HepG2 (cell line): ENCODE data around the gene CDCP2. TPM values are rescaled to one million over a fixed set of nuclear protein-coding genes. Genes with fewer than 3 reads are reported as not detected.

Experiments used
- ATAC-seq: fragments of 200-7000 bp; cut with Tn5 transposase; 3 replicates; pipeline ENCODE4 v1.9.1; 2020; ENCODE audit warnings: mild to moderate bottlenecking, moderate library complexity
- BruUV-seq: library from RNA; stranded (reverse); fragments of 400-500 nt; replicated peaks from 2 replicates; lab custom pipeline; 2021; lab: Mats Ljungman, UMichigan
- CTCF ChIA-PET: fragments of 300-600 bp; formaldehyde crosslinking; extraction: SDS; loops from one replicate; lab custom pipeline; 2021; ENCODE audit warnings: low total read pairs, inconsistent platforms, low intra/inter-chr PET ratio; lab: Yijun Ruan, JAX
- POLR2A ChIA-PET: fragments of 350-600 bp; sonication (Branson Sonifier 250); formaldehyde crosslinking; loops from one replicate; lab custom pipeline; 2020; ENCODE audit warnings: antibody characterized with exemption, inconsistent platforms; lab: Yijun Ruan, JAX
- DNase-seq: peaks from one replicate; pipeline ENCODE4 v3.0.0-alpha.2; 2015; ENCODE audit warnings: low spot score
- FAIRE-seq: peaks from 3 replicates; lab custom pipeline; 2011; peaks lifted over from hg19 to GRCh38; lab: Jason Lieb, UNC
- H2AFZ ChIP-seq: one replicate; pipeline ENCODE4 v1.6.1; 2011; ENCODE audit warnings: low read length, inconsistent platforms
- H3K27ac ChIP-seq: fragments of 300-600 bp; 3 replicates; pipeline ENCODE4 v1.8.0; 2011; ENCODE audit warnings: mixed run types, mild to moderate bottlenecking, mixed read lengths, low read length, inconsistent platforms; ENCODE audit not compliant: insufficient read depth; ENCODE audit errors: extremely low read length
- H3K27me3 ChIP-seq, 2 experiments: fragments of 200-600 bp in 1 of 2; 2 replicates in 1 of 2; 3 replicates in 1 of 2; pipeline versions ENCODE4 v1.6.0 to v1.8.0; 2011; ENCODE audit warnings: low read length in 2 of 2, mild to moderate bottlenecking in 2 of 2, moderate library complexity in 2 of 2, inconsistent platforms in 1 of 2; ENCODE audit not compliant: insufficient read depth in 2 of 2, control insufficient read depth in 1 of 2
- H3K36me3 ChIP-seq, 2 experiments: fragments of 200-600 bp in 1 of 2; replicated peaks in 1 of 2; 2 replicates in 1 of 2; 3 replicates in 1 of 2; pipeline versions ENCODE4 v1.5.1 to v1.8.0; 2011; ENCODE audit warnings: low read length in 2 of 2, inconsistent platforms in 1 of 2; ENCODE audit not compliant: insufficient read depth in 2 of 2, control insufficient read depth in 1 of 2
- H3K4me1 ChIP-seq: 2 replicates; pipeline ENCODE4 v1.5.1; 2012; ENCODE audit warnings: low read length, inconsistent platforms; ENCODE audit not compliant: insufficient read depth
- H3K4me2 ChIP-seq: 2 replicates; pipeline ENCODE4 v1.6.0; 2011; ENCODE audit warnings: low read depth, low read length, inconsistent platforms
- H3K4me3 ChIP-seq, 3 experiments: fragments of 200-600 bp in 1 of 3; sonication (generic), shearing (Covaris generic) in 1 of 3; replicated peaks in 1 of 3; 2 replicates each; pipeline ENCODE4 v1.5.1; 2011 to 2016; ENCODE audit warnings: low read length in 3 of 3, inconsistent platforms in 2 of 3, low read depth in 2 of 3, mild to moderate bottlenecking in 2 of 3, control low read depth in 1 of 3, mixed read lengths in 1 of 3; ENCODE audit not compliant: insufficient read depth in 1 of 3
- H3K79me2 ChIP-seq: one replicate; pipeline ENCODE4 v1.6.1; 2011; ENCODE audit warnings: low read length, inconsistent platforms; ENCODE audit not compliant: insufficient read depth
- H3K9ac ChIP-seq: 2 replicates; pipeline ENCODE4 v1.6.0; 2011; ENCODE audit warnings: mild to moderate bottlenecking, low read depth, low read length, inconsistent platforms; ENCODE audit not compliant: insufficient read depth
- H3K9me3 ChIP-seq: 2 replicates; pipeline ENCODE4 v1.5.1; 2012; ENCODE audit warnings: mild to moderate bottlenecking, low read length
- H4K20me1 ChIP-seq: 2 replicates; pipeline ENCODE4 v1.6.0; 2011; ENCODE audit warnings: inconsistent platforms, mild to moderate bottlenecking, low read length, moderate library complexity; ENCODE audit not compliant: insufficient read depth
- HOXA9 ChIP-seq: sonication (generic); formaldehyde crosslinking; IDR thresholded peaks from 2 replicates; pipeline ENCODE4 v1.8.1; 2022; ENCODE audit warnings: missing genetic modification reagents, mild to moderate bottlenecking, moderate library complexity, borderline replicate concordance
- MEF2D ChIP-seq: sonication (generic); formaldehyde crosslinking; IDR thresholded peaks from 2 replicates; pipeline ENCODE4 v1.5.1; 2020; ENCODE audit warnings: mild to moderate bottlenecking, missing genetic modification reagents
- MIER2 ChIP-seq: IDR thresholded peaks from 2 replicates; pipeline ENCODE4 v1.6.1; 2016; ENCODE audit warnings: missing biosample characterization, missing genetic modification reagents
- RFX3 ChIP-seq: IDR thresholded peaks from 2 replicates; pipeline ENCODE4 v1.6.1; 2016; ENCODE audit warnings: missing biosample characterization, missing genetic modification reagents
- SYNCRIP ChIP-seq: fragments of 200-400 bp; formaldehyde crosslinking; IDR thresholded peaks from 2 replicates; pipeline ENCODE4 v1.6.1; 2018; ENCODE audit warnings: mild to moderate bottlenecking, low read depth, low read length; ENCODE audit not compliant: insufficient read depth
- TAF15 ChIP-seq: fragments of 200-400 bp; formaldehyde crosslinking; IDR thresholded peaks from one replicate; pipeline ENCODE4 v1.6.1; 2018; ENCODE audit warnings: mild to moderate bottlenecking, low read depth, low read length; ENCODE audit not compliant: poor library complexity, severe bottlenecking
- TOE1 ChIP-seq: sonication (generic); formaldehyde crosslinking; IDR thresholded peaks from 2 replicates; pipeline ENCODE4 v1.4.0; 2020; ENCODE audit warnings: mild to moderate bottlenecking, missing genetic modification reagents
- ZEB1 ChIP-seq: IDR thresholded peaks from 2 replicates; pipeline ENCODE4 v1.6.1; 2012; ENCODE audit warnings: mild to moderate bottlenecking, low read depth, inconsistent platforms; ENCODE audit not compliant: insufficient replicate concordance
- ZMAT3 ChIP-seq: sonication (generic); formaldehyde crosslinking; conservative IDR thresholded peaks from 2 replicates; pipeline ENCODE4 v1.7.0; 2021; ENCODE audit warnings: missing genetic modification reagents
- ZNF20 ChIP-seq: sonication (generic); formaldehyde crosslinking; IDR thresholded peaks from 2 replicates; pipeline ENCODE4 v1.4.0; 2020; ENCODE audit warnings: mild to moderate bottlenecking, moderate library complexity, missing genetic modification reagents
- ZNF225 ChIP-seq: sonication (generic); formaldehyde crosslinking; IDR thresholded peaks from 2 replicates; pipeline ENCODE4 v1.4.0; 2020; ENCODE audit warnings: mild to moderate bottlenecking, missing genetic modification reagents
- ZNF549 ChIP-seq: sonication (generic); formaldehyde crosslinking; IDR thresholded peaks from 2 replicates; pipeline ENCODE4 v1.5.0; 2020; ENCODE audit warnings: missing genetic modification reagents
- ZNF687 ChIP-seq: sonication (generic); formaldehyde crosslinking; IDR thresholded peaks from 2 replicates; pipeline ENCODE4 v1.5.1; 2020; ENCODE audit warnings: mild to moderate bottlenecking, missing genetic modification reagents, moderate library complexity
- whole genome bisulfite sequencing: methylation state at CpG from one replicate; pipeline ENCODE4 v1.1.6; 2017; ENCODE audit warnings: low lambda C conversion rate; 5-methylcytosine and 5-hydroxymethylcytosine counted together
- in situ Hi-C: cut with HindIII; loops from 2 replicates; pipeline ENCODE4 v1.10.0; 2017; ENCODE audit warnings: low pct_unique_long_range_greater_than_20kb; ENCODE audit not compliant: extremely low pct_ligation_motif_present
- intact Hi-C: fragments of 100-400 bp; cut with micrococcal nuclease; formaldehyde crosslinking; loops from one replicate; pipeline ENCODE4 v1.10.0; 2022; ENCODE audit not compliant: unreplicated experiment
- polyA plus RNA-seq, 8 experiments: library from polyadenylated mRNA; depleted of rRNA in 3 of 8; stranded (reverse) in 7 of 8; unstranded in 1 of 8; fragments of >200 nt; fragmentation: Illumina TruSeq in 4 of 8; extraction: Trizol in 4 of 8; gene quantifications; 2 replicates each; pipeline versions ENCODE4 v1.2.1 to v1.2.3, GENCODE V29; 2011 to 2016; ENCODE audit warnings: low read depth in 4 of 8, missing spikeins in 1 of 8, mixed read lengths in 1 of 8; ENCODE audit not compliant: insufficient read depth in 1 of 8
- total RNA-seq, 5 experiments: library from RNA; depleted of rRNA; stranded (reverse); fragments of >200 nt; fragmentation: Illumina TruSeq; extraction: Trizol; gene quantifications; 2 replicates each; pipeline ENCODE4 v1.2.3, GENCODE V29; 2016; ENCODE audit warnings: low read depth in 1 of 5

The CDCP2 gene
- total and polyA plus RNA-seq, 2 of the 13 experiments (the other 11 are each of a cell fraction or from before 2014, with no cell fraction given) = not detected

GRCh38 chr1:54112705-54113368 is 40.0 kb downstream of the CDCP2 start:
- WGBS = 71% methylated on average over 5 of the region's 5 CpGs
- no TSS peak for BruUV-seq
- in situ Hi-C loops = no loop called here

GRCh38 chr1:54112027-54112426 is 40.8 kb downstream of the CDCP2 start:
- WGBS = 49% methylated on average over 7 of the region's 7 CpGs
- FAIRE-seq (no peak), DNase-seq (no peak), ATAC-seq (no peak)
- H3K27ac ChIP-seq = no peak overlapping the region
- H3K79me2 ChIP-seq = no peaks in the 10 kb centered on the region
- no peak overlapping the region for H3K4me2 ChIP-seq
- no peak overlapping the region for H3K9ac ChIP-seq
- in situ Hi-C loops = no loop called here
- ChIA-PET POLR2A (no interaction called here), CTCF (no interaction called here)
- peaks cover 8% of the 10 kb centered on the region; the same call in 1 of the 2 replicates for H3K4me1 ChIP-seq
- no peaks in the 10 kb centered on the region for H3K36me3 ChIP-seq
- no peaks in the 10 kb centered on the region; a peak in 1 of 5 replicates for H3K27me3 ChIP-seq
- no peak overlapping the region for H3K4me3 ChIP-seq
- TF ChIP-seq ZNF20 (CRISPR knock-in tag) (no peak), MEF2D (CRISPR knock-in tag) (no peak), TAF15 (no peak), SYNCRIP (no peak), ZNF687 (no peak), HOXA9 (CRISPR knock-in tag) (no peak), ZNF225 (CRISPR knock-in tag) (no peak), ZMAT3 (CRISPR knock-in tag) (no peak), MIER2 (CRISPR knock-in tag) (no peak)
- TF ChIP-seq, all 625 proteins: peak for 0
- no TSS peak for BruUV-seq
- intact Hi-C loops = no loop called here
- H2AFZ ChIP-seq = no peak overlapping the region
- H3K9me3 ChIP-seq = no peaks in the 10 kb centered on the region
- H4K20me1 ChIP-seq = no peaks in the 10 kb centered on the region

More at GRCh38 chr1:54112705-54113368, 40.0 kb downstream of the CDCP2 start:
- Histone ChIP-seq H4K20me1 (no peaks in the 10 kb centered on the region), H3K27me3 (no peaks in the 10 kb centered on the region; a peak in 1 of 5 replicates), H3K79me2 (no peaks in the 10 kb centered on the region), H3K4me1 (peaks cover 16% of the 10 kb centered on the region; the same call in 1 of the 2 replicates), H3K36me3 (no peaks in the 10 kb centered on the region), H3K27ac (no peak overlapping the region), H3K9ac (no peak overlapping the region), H2AFZ (no peak overlapping the region), H3K4me3 (no peak overlapping the region), H3K9me3 (no peaks in the 10 kb centered on the region), H3K4me2 (no peak overlapping the region)
- POLR2A ChIA-PET = no interaction called here
- DNase-seq (no peak), FAIRE-seq (no peak), ATAC-seq (no peak)
- TF ChIP-seq TOE1 (CRISPR knock-in tag) = no peak
- no peak for TF ChIP-seq ZEB1
- TF ChIP-seq RFX3 (CRISPR knock-in tag) = no peak
- TF ChIP-seq ZNF549 (CRISPR knock-in tag) = no peak
- CTCF ChIA-PET = no interaction called here
- intact Hi-C loops = no loop called here
